Heart left ventricle (tissue), 13 donors: Measurements from ENCODE around the gene ZBTB6.

ENCODE experiments used
- CTCF ChIP-seq, 12 donors: fragments of 200-600 bp; sonication (generic) in 4 of 12; IDR thresholded peaks; one replicate each; pipeline versions ENCODE4 v1.5.0 to v1.8.0; 2018 to 2022; ENCODE audit warnings: antibody characterized with exemption in 12 of 12, mild to moderate bottlenecking in 5 of 12
- POLR2A ChIP-seq, 2 donors: fragments of 450-650 bp; IDR thresholded peaks; one replicate each; pipeline ENCODE4 v1.6.1; 2017; ENCODE audit warnings: antibody characterized with exemption in 2 of 2, mild to moderate bottlenecking in 2 of 2, moderate library complexity in 2 of 2
- donor health status: ischemic (EF 13 %, LVEDD 7.1; RV severe dilation, severe dysfunction).
- donor health status: DM: no; HTN: yes; CAD: no.
- donor health status: DM: no; HTN: no; CAD: no.
- donor health status: ischemic (EF 25% LVEDD 6.9; RV normal size, moderate dysfunction).
- donor health status: ischemic (EF 25% LVEDD 5.7; RV mildly dilated, moderate dysfunction).
- donor health status: ischemic (EF 35%, LVEDD 5.7; RV mildly dilated, moderate dysfunction).
- donor health status: nonischemic (EF 11% LVEDD 7.7; RV severe dilation, severe dysfunction).
- donor health status: DM: yes; HTN: yes; CAD: no.
- donor health status: PGD.
- donor health status: ischemic (EF 29% LVEDD 5.4; RV normal size, mild dysfunction).
- donor health status: nonischemic (EF 23%, LVEDD 6.1; RV moderate dilation, normal function).

GRCh38 chr9:122888480-122888879 lies 24.6 kb downstream of the ZBTB6 start:
- no peak for TF ChIP-seq CTCF (IDR thresholded peaks at IDR 0.05)
- no peak for TF ChIP-seq POLR2A (IDR thresholded peaks at IDR 0.05)
